HepG2 (cell line): ENCODE measurements around the gene MCC. TPM values are rescaled to one million over a fixed set of nuclear protein-coding genes. Genes with fewer than 3 reads are reported as not detected.
A peak's percentile ranks its signal among the peaks of the same experiment; 100 is the strongest.

ENCODE experiments used
- ATF1 ChIP-seq: IDR thresholded peaks from 2 replicates; pipeline ENCODE4 v1.6.1; 2016; ENCODE audit warnings: mild to moderate bottlenecking, control low read depth
- MIXL1 ChIP-seq: IDR thresholded peaks from 2 replicates; pipeline ENCODE4 v1.6.1; 2016
- MYC ChIP-seq: sonication (generic); formaldehyde crosslinking; IDR thresholded peaks from 2 replicates; pipeline ENCODE4 v1.9.0; 2021; ENCODE audit warnings: missing genetic modification reagents, borderline replicate concordance
- NBN ChIP-seq: fragments of 450-650 bp; conservative IDR thresholded peaks from 2 replicates; pipeline ENCODE4 v1.6.1; 2017
- NFKBIZ ChIP-seq: IDR thresholded peaks from 2 replicates; pipeline ENCODE4 v1.6.1; 2018; ENCODE audit warnings: missing genetic modification reagents, missing compliant biosample characterization
- PAWR ChIP-seq: sonication (generic); formaldehyde crosslinking; IDR thresholded peaks from 2 replicates; pipeline ENCODE4 v1.4.0; 2020; ENCODE audit warnings: missing genetic modification reagents, mild to moderate bottlenecking, borderline replicate concordance
- PHF21A ChIP-seq: sonication (generic); formaldehyde crosslinking; IDR thresholded peaks from 2 replicates; pipeline ENCODE4 v1.5.0; 2020; ENCODE audit warnings: mild to moderate bottlenecking, missing genetic modification reagents
- RFXAP ChIP-seq: sonication (generic); formaldehyde crosslinking; IDR thresholded peaks from 2 replicates; pipeline ENCODE4 v1.4.0; 2020; ENCODE audit warnings: missing genetic modification reagents, borderline replicate concordance
- TCF7L2 ChIP-seq: IDR thresholded peaks from 2 replicates; pipeline ENCODE4 v1.6.1; 2011; ENCODE audit warnings: mild to moderate bottlenecking, low read depth, low read length, moderate library complexity
- ZMAT3 ChIP-seq: sonication (generic); formaldehyde crosslinking; conservative IDR thresholded peaks from 2 replicates; pipeline ENCODE4 v1.7.0; 2021; ENCODE audit warnings: missing genetic modification reagents
- ZNF256 ChIP-seq: sonication (generic); formaldehyde crosslinking; conservative IDR thresholded peaks from 2 replicates; pipeline ENCODE4 v1.4.0; 2020; ENCODE audit warnings: missing genetic modification reagents
- polyA plus RNA-seq, 8 experiments: library from polyadenylated mRNA; depleted of rRNA in 3 of 8; stranded (reverse) in 7 of 8; unstranded in 1 of 8; fragments of >200 nt; fragmentation: Illumina TruSeq in 4 of 8; extraction: Trizol in 4 of 8; gene quantifications; 2 replicates each; pipeline versions ENCODE4 v1.2.1 to v1.2.3, GENCODE V29; 2011 to 2016; ENCODE audit warnings: low read depth in 4 of 8, missing spikeins in 1 of 8, mixed read lengths in 1 of 8; ENCODE audit not compliant: insufficient read depth in 1 of 8
- total RNA-seq, 5 experiments: library from RNA; depleted of rRNA; stranded (reverse); fragments of >200 nt; fragmentation: Illumina TruSeq; extraction: Trizol; gene quantifications; 2 replicates each; pipeline ENCODE4 v1.2.3, GENCODE V29; 2016; ENCODE audit warnings: low read depth in 1 of 5
- TF ChIP-seq, protein P1 (sequence below): sonication (generic); formaldehyde crosslinking; IDR thresholded peaks from 2 replicates; pipeline ENCODE4 v1.5.1; 2020; ENCODE audit warnings: mild to moderate bottlenecking, missing genetic modification reagents, moderate library complexity
- TF ChIP-seq, protein P2 (sequence below): fragments of 450-650 bp; IDR thresholded peaks from 2 replicates; pipeline ENCODE4 v1.6.1; 2017; ENCODE audit warnings: mild to moderate bottlenecking
- TF ChIP-seq, protein P3 (sequence below): sonication (generic); formaldehyde crosslinking; IDR thresholded peaks from 2 replicates; pipeline ENCODE4 v1.4.0; 2020; ENCODE audit warnings: missing genetic modification reagents
- TF ChIP-seq, protein P4 (sequence below): IDR thresholded peaks from 2 replicates; pipeline ENCODE4 v1.6.1; 2016; ENCODE audit warnings: mild to moderate bottlenecking, missing biosample characterization, missing genetic modification reagents
- TF ChIP-seq, protein P5 (sequence below): sonication (generic); formaldehyde crosslinking; IDR thresholded peaks from 2 replicates; pipeline ENCODE4 v1.8.1; 2023; ENCODE audit warnings: mild to moderate bottlenecking, missing genetic modification reagents
- TF ChIP-seq, protein P6 (sequence below): IDR thresholded peaks from 2 replicates; pipeline ENCODE4 v1.6.1; 2018; ENCODE audit warnings: missing genetic modification reagents
- TF ChIP-seq, protein P7 (sequence below): sonication (generic); formaldehyde crosslinking; IDR thresholded peaks from 2 replicates; pipeline ENCODE4 v1.5.0; 2020; ENCODE audit warnings: missing genetic modification reagents

Gene MCC
- total and polyA plus RNA-seq, 2 of the 13 experiments (the other 11 are each of a cell fraction or from before 2014, with no cell fraction given), result 0.55 to 2.4 TPM

DNA sequence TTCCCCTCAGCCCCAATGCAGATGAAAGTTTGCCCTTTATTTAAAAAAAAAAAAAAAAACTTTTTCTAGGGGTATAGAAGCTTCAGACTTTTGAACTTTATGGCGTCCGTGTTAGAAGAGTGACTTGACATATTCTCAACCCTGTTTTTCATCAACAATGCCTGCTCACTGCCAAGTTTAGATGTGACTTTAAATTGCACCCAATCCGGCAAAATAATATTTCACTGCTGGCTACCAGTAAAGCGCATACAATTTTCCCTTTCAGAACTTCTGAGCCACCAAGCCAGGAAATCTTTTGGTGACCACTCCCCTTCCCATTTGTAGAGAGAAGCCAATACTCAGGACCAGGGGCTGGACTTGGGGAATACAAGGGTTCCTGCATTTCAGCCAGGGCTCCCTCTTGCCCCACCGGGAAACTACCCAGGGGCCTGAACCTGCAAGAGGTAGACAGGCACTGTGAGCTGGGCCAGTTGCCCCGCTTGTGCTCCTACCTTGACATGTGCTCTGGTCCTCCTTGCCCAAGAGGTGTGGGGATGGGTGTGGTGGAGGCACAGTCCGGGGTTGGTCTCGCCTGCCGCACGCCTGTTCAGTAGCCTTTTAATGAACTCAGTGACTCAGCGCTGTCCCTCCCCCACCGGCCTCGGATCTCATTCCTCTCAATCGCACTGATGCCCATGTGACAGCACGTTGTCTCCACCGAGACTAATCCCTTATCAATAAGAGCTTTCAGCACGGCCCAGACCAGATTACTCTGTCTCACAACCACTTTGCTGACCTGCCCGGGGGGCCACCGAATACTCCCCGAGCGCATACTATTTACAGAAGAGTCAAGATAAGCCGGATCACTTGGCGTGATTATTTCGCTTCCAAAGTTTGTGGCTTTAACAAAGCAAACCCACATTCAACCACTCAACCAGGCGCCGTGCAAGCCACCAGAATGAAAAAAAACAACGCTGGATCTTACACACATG is 285.2 kb downstream of the MCC start (continued):
- TF ChIP-seq, protein P1, sequence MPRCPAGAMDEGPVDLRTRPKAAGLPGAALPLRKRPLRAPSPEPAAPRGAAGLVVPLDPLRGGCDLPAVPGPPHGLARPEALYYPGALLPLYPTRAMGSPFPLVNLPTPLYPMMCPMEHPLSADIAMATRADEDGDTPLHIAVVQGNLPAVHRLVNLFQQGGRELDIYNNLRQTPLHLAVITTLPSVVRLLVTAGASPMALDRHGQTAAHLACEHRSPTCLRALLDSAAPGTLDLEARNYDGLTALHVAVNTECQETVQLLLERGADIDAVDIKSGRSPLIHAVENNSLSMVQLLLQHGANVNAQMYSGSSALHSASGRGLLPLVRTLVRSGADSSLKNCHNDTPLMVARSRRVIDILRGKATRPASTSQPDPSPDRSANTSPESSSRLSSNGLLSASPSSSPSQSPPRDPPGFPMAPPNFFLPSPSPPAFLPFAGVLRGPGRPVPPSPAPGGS (CRISPR knock-in tag), result no peak
- TF ChIP-seq ATF1 (no peak), ZMAT3 (CRISPR knock-in tag) (no peak), PHF21A (CRISPR knock-in tag) (no peak), NFKBIZ (CRISPR knock-in tag) (no peak), TCF7L2 (no peak), ZNF256 (CRISPR knock-in tag) (no peak), MIXL1 (CRISPR knock-in tag) (0 out of 2 replicates have a peak, but pooled peaks have one; percentile 13), MYC (CRISPR knock-in tag) (peak; percentile 53; the same call in 1 of the 2 replicates), NBN (no peak), RFXAP (CRISPR knock-in tag) (no peak), PAWR (CRISPR knock-in tag) (no peak)
- TF ChIP-seq, protein P2, sequence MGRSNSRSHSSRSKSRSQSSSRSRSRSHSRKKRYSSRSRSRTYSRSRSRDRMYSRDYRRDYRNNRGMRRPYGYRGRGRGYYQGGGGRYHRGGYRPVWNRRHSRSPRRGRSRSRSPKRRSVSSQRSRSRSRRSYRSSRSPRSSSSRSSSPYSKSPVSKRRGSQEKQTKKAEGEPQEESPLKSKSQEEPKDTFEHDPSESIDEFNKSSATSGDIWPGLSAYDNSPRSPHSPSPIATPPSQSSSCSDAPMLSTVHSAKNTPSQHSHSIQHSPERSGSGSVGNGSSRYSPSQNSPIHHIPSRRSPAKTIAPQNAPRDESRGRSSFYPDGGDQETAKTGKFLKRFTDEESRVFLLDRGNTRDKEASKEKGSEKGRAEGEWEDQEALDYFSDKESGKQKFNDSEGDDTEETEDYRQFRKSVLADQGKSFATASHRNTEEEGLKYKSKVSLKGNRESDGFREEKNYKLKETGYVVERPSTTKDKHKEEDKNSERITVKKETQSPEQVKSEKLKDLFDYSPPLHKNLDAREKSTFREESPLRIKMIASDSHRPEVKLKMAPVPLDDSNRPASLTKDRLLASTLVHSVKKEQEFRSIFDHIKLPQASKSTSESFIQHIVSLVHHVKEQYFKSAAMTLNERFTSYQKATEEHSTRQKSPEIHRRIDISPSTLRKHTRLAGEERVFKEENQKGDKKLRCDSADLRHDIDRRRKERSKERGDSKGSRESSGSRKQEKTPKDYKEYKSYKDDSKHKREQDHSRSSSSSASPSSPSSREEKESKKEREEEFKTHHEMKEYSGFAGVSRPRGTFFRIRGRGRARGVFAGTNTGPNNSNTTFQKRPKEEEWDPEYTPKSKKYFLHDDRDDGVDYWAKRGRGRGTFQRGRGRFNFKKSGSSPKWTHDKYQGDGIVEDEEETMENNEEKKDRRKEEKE, result no peak
- TF ChIP-seq, protein P3, sequence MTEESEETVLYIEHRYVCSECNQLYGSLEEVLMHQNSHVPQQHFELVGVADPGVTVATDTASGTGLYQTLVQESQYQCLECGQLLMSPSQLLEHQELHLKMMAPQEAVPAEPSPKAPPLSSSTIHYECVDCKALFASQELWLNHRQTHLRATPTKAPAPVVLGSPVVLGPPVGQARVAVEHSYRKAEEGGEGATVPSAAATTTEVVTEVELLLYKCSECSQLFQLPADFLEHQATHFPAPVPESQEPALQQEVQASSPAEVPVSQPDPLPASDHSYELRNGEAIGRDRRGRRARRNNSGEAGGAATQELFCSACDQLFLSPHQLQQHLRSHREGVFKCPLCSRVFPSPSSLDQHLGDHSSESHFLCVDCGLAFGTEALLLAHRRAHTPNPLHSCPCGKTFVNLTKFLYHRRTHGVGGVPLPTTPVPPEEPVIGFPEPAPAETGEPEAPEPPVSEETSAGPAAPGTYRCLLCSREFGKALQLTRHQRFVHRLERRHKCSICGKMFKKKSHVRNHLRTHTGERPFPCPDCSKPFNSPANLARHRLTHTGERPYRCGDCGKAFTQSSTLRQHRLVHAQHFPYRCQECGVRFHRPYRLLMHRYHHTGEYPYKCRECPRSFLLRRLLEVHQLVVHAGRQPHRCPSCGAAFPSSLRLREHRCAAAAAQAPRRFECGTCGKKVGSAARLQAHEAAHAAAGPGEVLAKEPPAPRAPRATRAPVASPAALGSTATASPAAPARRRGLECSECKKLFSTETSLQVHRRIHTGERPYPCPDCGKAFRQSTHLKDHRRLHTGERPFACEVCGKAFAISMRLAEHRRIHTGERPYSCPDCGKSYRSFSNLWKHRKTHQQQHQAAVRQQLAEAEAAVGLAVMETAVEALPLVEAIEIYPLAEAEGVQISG (CRISPR knock-in tag), result no peak
- TF ChIP-seq, protein P4, sequence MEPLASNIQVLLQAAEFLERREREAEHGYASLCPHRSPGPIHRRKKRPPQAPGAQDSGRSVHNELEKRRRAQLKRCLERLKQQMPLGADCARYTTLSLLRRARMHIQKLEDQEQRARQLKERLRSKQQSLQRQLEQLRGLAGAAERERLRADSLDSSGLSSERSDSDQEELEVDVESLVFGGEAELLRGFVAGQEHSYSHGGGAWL (CRISPR knock-in tag), result no peak; the same call in 1 of the 2 replicates
- TF ChIP-seq, protein P5, sequence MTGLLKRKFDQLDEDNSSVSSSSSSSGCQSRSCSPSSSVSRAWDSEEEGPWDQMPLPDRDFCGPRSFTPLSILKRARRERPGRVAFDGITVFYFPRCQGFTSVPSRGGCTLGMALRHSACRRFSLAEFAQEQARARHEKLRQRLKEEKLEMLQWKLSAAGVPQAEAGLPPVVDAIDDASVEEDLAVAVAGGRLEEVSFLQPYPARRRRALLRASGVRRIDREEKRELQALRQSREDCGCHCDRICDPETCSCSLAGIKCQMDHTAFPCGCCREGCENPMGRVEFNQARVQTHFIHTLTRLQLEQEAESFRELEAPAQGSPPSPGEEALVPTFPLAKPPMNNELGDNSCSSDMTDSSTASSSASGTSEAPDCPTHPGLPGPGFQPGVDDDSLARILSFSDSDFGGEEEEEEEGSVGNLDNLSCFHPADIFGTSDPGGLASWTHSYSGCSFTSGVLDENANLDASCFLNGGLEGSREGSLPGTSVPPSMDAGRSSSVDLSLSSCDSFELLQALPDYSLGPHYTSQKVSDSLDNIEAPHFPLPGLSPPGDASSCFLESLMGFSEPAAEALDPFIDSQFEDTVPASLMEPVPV, result no peak
- TF ChIP-seq, protein P6, sequence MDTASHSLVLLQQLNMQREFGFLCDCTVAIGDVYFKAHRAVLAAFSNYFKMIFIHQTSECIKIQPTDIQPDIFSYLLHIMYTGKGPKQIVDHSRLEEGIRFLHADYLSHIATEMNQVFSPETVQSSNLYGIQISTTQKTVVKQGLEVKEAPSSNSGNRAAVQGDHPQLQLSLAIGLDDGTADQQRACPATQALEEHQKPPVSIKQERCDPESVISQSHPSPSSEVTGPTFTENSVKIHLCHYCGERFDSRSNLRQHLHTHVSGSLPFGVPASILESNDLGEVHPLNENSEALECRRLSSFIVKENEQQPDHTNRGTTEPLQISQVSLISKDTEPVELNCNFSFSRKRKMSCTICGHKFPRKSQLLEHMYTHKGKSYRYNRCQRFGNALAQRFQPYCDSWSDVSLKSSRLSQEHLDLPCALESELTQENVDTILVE (CRISPR knock-in tag), result no peak
- TF ChIP-seq, protein P7, sequence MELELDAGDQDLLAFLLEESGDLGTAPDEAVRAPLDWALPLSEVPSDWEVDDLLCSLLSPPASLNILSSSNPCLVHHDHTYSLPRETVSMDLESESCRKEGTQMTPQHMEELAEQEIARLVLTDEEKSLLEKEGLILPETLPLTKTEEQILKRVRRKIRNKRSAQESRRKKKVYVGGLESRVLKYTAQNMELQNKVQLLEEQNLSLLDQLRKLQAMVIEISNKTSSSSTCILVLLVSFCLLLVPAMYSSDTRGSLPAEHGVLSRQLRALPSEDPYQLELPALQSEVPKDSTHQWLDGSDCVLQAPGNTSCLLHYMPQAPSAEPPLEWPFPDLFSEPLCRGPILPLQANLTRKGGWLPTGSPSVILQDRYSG (CRISPR knock-in tag), result no peak
